Mucosa of rectum (tissue), 2 donors: ENCODE data around the gene LGSN.
"Not testable (repeated sequence)": the region's sequence is repeated elsewhere in the genome, so short reads cannot be mapped to it uniquely, and the experiment has no call there.

Experiments used
- H3K27ac ChIP-seq, 2 donors: one replicate each; pipeline ENCODE4 v1.7.0; 2013; ENCODE audit warnings: inconsistent platforms in 2 of 2, low read depth in 2 of 2, low read length in 2 of 2
- H3K27me3 ChIP-seq, 2 donors: one replicate each; pipeline ENCODE4 v1.7.0; 2013; ENCODE audit warnings: low read length in 2 of 2; ENCODE audit not compliant: control insufficient read depth in 2 of 2, insufficient read depth in 2 of 2
- H3K36me3 ChIP-seq, 2 donors: one replicate each; pipeline ENCODE4 v1.7.0; 2013; ENCODE audit warnings: low read length in 2 of 2; ENCODE audit not compliant: control insufficient read depth in 2 of 2, insufficient read depth in 2 of 2
- H3K4me1 ChIP-seq, 2 donors: one replicate each; pipeline ENCODE4 v1.7.0; 2013; ENCODE audit warnings: low read length in 2 of 2, mild to moderate bottlenecking in 1 of 2; ENCODE audit not compliant: control insufficient read depth in 2 of 2, insufficient read depth in 2 of 2
- H3K4me3 ChIP-seq, 2 donors: one replicate each; pipeline ENCODE4 v1.7.0; 2013; ENCODE audit warnings: low read length in 2 of 2
- H3K9ac ChIP-seq, 2 donors: one replicate each; pipeline ENCODE4 v1.7.0; 2013; ENCODE audit warnings: low read length in 2 of 2, low read depth in 1 of 2, mild to moderate bottlenecking in 1 of 2
- H3K9me3 ChIP-seq, 2 donors: one replicate each; pipeline ENCODE4 v1.7.0; 2013; ENCODE audit warnings: low read length in 2 of 2; ENCODE audit not compliant: control insufficient read depth in 2 of 2
- donor health status: healthy.
- donor health status: Normal muscosa, but diverticular disease.

LGSN gene

DNA sequence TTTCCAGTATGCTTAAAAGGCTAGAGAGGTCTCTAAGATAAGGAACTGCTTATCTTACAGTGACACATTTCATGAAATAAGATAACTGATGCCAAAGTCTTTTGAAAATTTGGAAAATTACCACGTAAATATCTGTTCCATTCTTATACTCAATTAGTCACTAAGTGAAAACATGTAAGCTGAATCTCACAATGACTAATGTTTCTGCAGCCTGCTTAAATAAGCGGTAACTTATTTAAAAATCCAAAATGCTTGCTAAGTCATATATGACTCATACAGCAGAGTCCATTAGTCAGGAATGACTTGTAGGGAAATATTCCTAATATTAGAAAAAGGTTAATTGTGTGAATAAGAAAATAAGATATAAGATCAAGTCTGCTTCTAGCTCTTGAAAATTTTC is 27.8 kb upstream of the LGSN start:
- no peak overlapping the region for H3K9ac ChIP-seq
- H3K4me3 ChIP-seq: no peak overlapping the region
- peaks cover 7 to 10% of the 10 kb centered on the region in 2 donors for H3K4me1 ChIP-seq
- H3K27me3 ChIP-seq: no peaks in the 10 kb centered on the region
- no peaks in the 10 kb centered on the region for H3K9me3 ChIP-seq
- H3K36me3 ChIP-seq: no peaks in the 10 kb centered on the region
- H3K27ac ChIP-seq: no peak overlapping the region

- Histone ChIP-seq H3K9me3 (no peaks in the 10 kb centered on the region), H3K4me3 (no peak overlapping the region), H3K4me1 (peaks cover 3% of the 10 kb centered on the region in 2 donors), H3K27me3 (no peaks in the 10 kb centered on the region), H3K27ac (no peak overlapping the region), H3K9ac (no peak overlapping the region), H3K36me3 (no peaks in the 10 kb centered on the region)
Observed at GRCh38 chr6:63346217-63346835, 26.5 kb upstream of the LGSN start.

DNA sequence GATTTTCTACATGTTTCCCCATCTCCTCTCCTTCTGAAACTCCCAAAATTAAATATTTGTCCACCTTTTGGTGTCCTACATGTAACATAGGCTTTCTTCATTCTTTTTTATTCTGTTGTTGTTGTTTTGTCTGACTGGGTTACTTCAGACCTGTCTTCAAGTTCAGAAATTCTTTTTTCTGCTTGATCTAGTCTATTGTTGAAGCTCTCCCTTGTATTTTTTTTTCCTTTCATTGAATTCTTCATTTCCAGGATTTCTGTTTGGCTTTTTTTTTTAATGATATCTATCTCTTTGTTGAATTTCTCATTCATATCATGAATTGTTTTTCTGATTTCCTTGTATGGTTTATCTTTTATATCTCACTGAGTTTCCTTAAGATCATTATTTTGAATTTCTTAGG is 20.6 kb upstream of the LGSN start:
- H3K4me1 ChIP-seq: no peaks in the 10 kb centered on the region
- no peaks in the 10 kb centered on the region for H3K27me3 ChIP-seq
- no peak overlapping the region for H3K27ac ChIP-seq
- H3K36me3 ChIP-seq: no peaks in the 10 kb centered on the region
- no peak overlapping the region for H3K4me3 ChIP-seq
- H3K9me3 ChIP-seq: peaks cover 0 to 4% of the 10 kb centered on the region in 2 donors
- H3K9ac ChIP-seq: no peak overlapping the region

DNA sequence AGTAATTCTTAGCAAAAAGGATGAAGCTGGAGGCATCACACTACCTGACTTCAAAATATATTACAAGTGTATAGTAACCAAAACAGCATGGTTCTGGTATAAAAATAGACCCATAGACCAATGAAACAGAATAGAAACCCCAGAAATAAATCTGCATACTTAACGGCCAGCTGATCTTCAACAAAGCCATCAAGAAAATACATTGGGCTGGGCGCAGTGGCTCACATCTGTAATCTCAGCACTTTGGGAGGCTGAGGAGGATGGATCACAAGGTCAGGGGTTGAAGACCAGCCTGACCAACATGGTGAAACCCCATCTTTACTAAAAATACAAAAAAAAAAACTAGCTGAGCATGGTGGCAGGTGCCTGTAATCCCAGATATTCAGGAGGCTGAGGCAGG is 14.9 kb upstream of the LGSN start:
- not testable (repeated sequence) for H3K27ac ChIP-seq, H3K4me1 ChIP-seq, H3K4me3 ChIP-seq, H3K9ac ChIP-seq, H3K36me3 ChIP-seq, H3K9me3 ChIP-seq, H3K27me3 ChIP-seq

DNA sequence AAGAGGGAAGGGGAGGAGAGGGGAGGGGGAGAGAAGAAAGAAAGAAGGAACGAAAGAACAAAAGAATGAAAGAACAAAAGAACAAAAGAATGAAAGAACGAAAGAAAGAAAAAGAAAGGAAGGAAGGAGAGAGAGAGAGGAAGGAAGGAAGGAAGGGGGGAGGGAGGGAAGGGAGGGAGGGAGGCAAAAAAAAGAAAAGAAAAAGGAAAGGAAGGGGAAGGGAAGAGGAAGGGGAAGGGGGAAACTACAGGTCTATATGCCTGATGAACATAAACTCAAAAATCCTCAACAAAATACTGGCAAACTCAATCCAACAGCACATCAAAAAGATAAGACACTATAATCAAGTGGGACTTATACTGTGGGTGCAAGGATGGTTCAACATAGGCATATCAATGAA is 13.7 kb upstream of the LGSN start:
- Histone ChIP-seq H3K36me3 (no peaks in the 10 kb centered on the region), H3K4me1 (no peaks in the 10 kb centered on the region), H3K27ac (no peak overlapping the region), H3K4me3 (no peak overlapping the region), H3K9ac (no peak overlapping the region), H3K9me3 (no peaks in the 10 kb centered on the region), H3K27me3 (no peaks in the 10 kb centered on the region)

GRCh38 chr6:63326630-63327029 is 6.8 kb upstream of the LGSN start:
- H3K9me3 ChIP-seq: not testable (repeated sequence)

GRCh38 chr6:63322981-63323380 is 3.2 kb upstream of the LGSN start:
- Histone ChIP-seq H3K27me3 (no peaks in the 10 kb centered on the region), H3K9me3 (no peaks in the 10 kb centered on the region)

More at GRCh38 chr6:63326630-63327029, 6.8 kb upstream of the LGSN start:
- H3K27ac ChIP-seq, H3K36me3 ChIP-seq, H3K4me1 ChIP-seq, H3K9ac ChIP-seq, H3K4me3 ChIP-seq, H3K27me3 ChIP-seq: not testable (repeated sequence)

DNA sequence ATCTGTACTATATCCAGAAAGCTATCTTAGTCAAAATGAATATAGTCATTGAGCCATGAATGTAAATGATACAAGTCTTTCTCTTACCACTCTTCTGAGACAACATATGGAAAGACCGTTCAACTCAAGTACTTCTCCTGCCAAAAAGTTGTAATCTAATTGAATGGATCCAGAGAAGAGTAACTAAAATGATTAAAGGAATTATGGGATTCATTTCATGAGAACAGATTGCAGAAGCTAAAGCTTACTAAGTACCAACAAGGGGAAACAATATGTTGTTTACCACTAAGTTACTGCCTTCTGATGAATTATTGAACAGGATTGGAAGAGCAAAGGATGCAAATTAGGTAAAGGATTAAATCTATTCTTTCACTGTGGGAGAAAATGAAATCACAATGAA is 2.0 kb upstream of the LGSN start:
- H3K27ac ChIP-seq: no peak overlapping the region
- H3K9me3 ChIP-seq: no peaks in the 10 kb centered on the region
- H3K9ac ChIP-seq: no peak overlapping the region
- no peaks in the 10 kb centered on the region for H3K36me3 ChIP-seq
- no peaks in the 10 kb centered on the region for H3K4me1 ChIP-seq
- no peak overlapping the region for H3K4me3 ChIP-seq
- H3K27me3 ChIP-seq: no peaks in the 10 kb centered on the region

More at GRCh38 chr6:63322981-63323380, 3.2 kb upstream of the LGSN start:
- no peaks in the 10 kb centered on the region for H3K4me1 ChIP-seq
- H3K27ac ChIP-seq: no peak overlapping the region
- no peak overlapping the region for H3K4me3 ChIP-seq
- no peaks in the 10 kb centered on the region for H3K36me3 ChIP-seq
- H3K9ac ChIP-seq: no peak overlapping the region

- Histone ChIP-seq H3K4me3 (no peak overlapping the region), H3K36me3 (no peaks in the 10 kb centered on the region), H3K4me1 (no peaks in the 10 kb centered on the region), H3K9ac (no peak overlapping the region), H3K9me3 (no peaks in the 10 kb centered on the region), H3K27ac (no peak overlapping the region), H3K27me3 (no peaks in the 10 kb centered on the region)
Observed at GRCh38 chr6:63317641-63318040, 2.1 kb downstream of the LGSN start.

DNA sequence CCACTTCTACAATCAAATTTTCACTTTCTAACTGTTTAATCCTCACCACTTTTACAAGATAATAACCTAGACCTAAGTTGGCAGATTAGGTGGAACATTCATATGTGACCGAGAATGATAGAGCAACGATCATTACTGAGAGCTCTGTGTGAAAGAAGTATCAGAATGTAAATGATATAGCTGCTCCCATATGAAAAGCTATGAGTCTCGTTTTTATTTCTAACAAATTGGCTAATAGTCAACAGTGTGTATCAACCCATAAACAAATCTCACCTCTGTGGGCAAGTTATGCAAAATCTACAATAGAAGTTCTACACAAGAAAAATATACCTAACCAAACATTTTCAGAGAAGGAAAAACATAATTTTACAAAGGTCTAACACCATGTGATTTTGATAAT is 3.7 kb downstream of the LGSN start:
- no peaks in the 10 kb centered on the region for H3K9me3 ChIP-seq
- H3K9ac ChIP-seq: no peak overlapping the region
- no peak overlapping the region for H3K27ac ChIP-seq
- no peaks in the 10 kb centered on the region for H3K36me3 ChIP-seq
- H3K4me1 ChIP-seq: no peaks in the 10 kb centered on the region
- H3K4me3 ChIP-seq: no peak overlapping the region
- no peaks in the 10 kb centered on the region for H3K27me3 ChIP-seq

GRCh38 chr6:63313111-63313510 is 6.7 kb downstream of the LGSN start:
- Histone ChIP-seq H3K27ac (no peak overlapping the region), H3K27me3 (no peaks in the 10 kb centered on the region), H3K4me1 (no peaks in the 10 kb centered on the region), H3K9me3 (no peaks in the 10 kb centered on the region), H3K36me3 (no peaks in the 10 kb centered on the region), H3K9ac (no peak overlapping the region), H3K4me3 (no peak overlapping the region)
